Activated CD8-positive, alpha-beta T cell treated with anti-CD3 and anti-CD28 coated beads for 36 hours (primary cell): ENCODE data around the gene ECPAS. TPM values are rescaled to one million over a fixed set of nuclear protein-coding genes. Genes with fewer than 3 reads are reported as not detected.

Experiments
- ATAC-seq: fragments of 200-7000 bp; cut with Tn5 transposase; one replicate; pipeline ENCODE4 v1.10.0; 2021; ENCODE audit warnings: mild to moderate bottlenecking, moderate library complexity
- CTCF ChIA-PET: fragments of 350-600 bp; sonication (Branson Sonifier 250); formaldehyde crosslinking; loops from one replicate; lab custom pipeline; 2021; ENCODE audit warnings: antibody characterized with exemption; lab: Charles Lee
- POLR2A ChIA-PET: fragments of 350-600 bp; sonication (Branson Sonifier 250); formaldehyde crosslinking; loops from one replicate; lab custom pipeline; 2021; ENCODE audit warnings: antibody characterized with exemption; lab: Charles Lee
- DNase-seq: peaks from one replicate; pipeline ENCODE4 v3.0.0-alpha.2; 2020
- H3K27ac Mint-ChIP-seq: one replicate; pipeline ENCODE4 v1.8.0; 2021; ENCODE audit warnings: mild to moderate bottlenecking, mixed read lengths
- H3K27me3 Mint-ChIP-seq: one replicate; pipeline ENCODE4 v1.8.0; 2021; ENCODE audit warnings: mixed read lengths
- H3K36me3 Mint-ChIP-seq: one replicate; pipeline ENCODE4 v1.8.0; 2021; ENCODE audit warnings: low read depth, mixed read lengths
- H3K4me1 Mint-ChIP-seq: one replicate; pipeline ENCODE4 v1.8.0; 2021; ENCODE audit warnings: low read depth, mixed read lengths
- H3K4me3 Mint-ChIP-seq: one replicate; pipeline ENCODE4 v1.8.0; 2021; ENCODE audit warnings: mild to moderate bottlenecking, moderate library complexity, mixed read lengths
- H3K9me3 Mint-ChIP-seq: one replicate; pipeline ENCODE4 v1.8.0; 2021; ENCODE audit warnings: mixed read lengths
- CTCF ChIP-seq: fragments of 200-600 bp; IDR thresholded peaks from one replicate; pipeline ENCODE4 v1.8.0; 2022; ENCODE audit warnings: antibody characterized with exemption, mild to moderate bottlenecking
- intact Hi-C: fragments of 100-400 bp; cut with micrococcal nuclease; formaldehyde crosslinking; loops from one replicate; pipeline ENCODE4 v1.10.0; 2022
- total RNA-seq, 2 experiments: library from RNA; stranded (reverse); gene quantifications; one replicate each; pipeline ENCODE4 v1.2.3, GENCODE V29; 2021

ECPAS gene
- total RNA-seq, 2 experiments from 2014 or later = 71.6 to 79.6 TPM

- TF ChIP-seq CTCF = no peak
- intact Hi-C loops = no loop called here
- ChIA-PET CTCF (no interaction called here), POLR2A (no interaction called here)
- ATAC-seq (no peak), DNase-seq (no peak)
- Mint-ChIP-seq H3K4me3 (no peak overlapping the region), H3K27ac (no peak overlapping the region), H3K27me3 (no peaks in the 10 kb centered on the region), H3K9me3 (no peaks in the 10 kb centered on the region), H3K4me1 (no peaks in the 10 kb centered on the region), H3K36me3 (peaks cover 44% of the 10 kb centered on the region)
Measured at GRCh38 chr9:111381006-111381405, 103.2 kb downstream of the ECPAS start.

- ChIA-PET POLR2A (no interaction called here), CTCF (no interaction called here)
- no peak overlapping the region for H3K27ac Mint-ChIP-seq
- DNase-seq (no peak), ATAC-seq (no peak)
- no peaks in the 10 kb centered on the region for H3K27me3 Mint-ChIP-seq
- H3K4me3 Mint-ChIP-seq = no peak overlapping the region
- peaks cover 57% of the 10 kb centered on the region for H3K36me3 Mint-ChIP-seq
- intact Hi-C loops = no loop called here
- TF ChIP-seq CTCF = no peak
- H3K4me1 Mint-ChIP-seq = no peaks in the 10 kb centered on the region
- no peaks in the 10 kb centered on the region for H3K9me3 Mint-ChIP-seq
Measured at GRCh38 chr9:111375817-111376564, 108.2 kb downstream of the ECPAS start.

GRCh38 chr9:111375062-111375461, 109.1 kb downstream of the ECPAS start:
- Mint-ChIP-seq H3K27ac (no peak overlapping the region), H3K36me3 (peaks cover 59% of the 10 kb centered on the region), H3K4me1 (no peaks in the 10 kb centered on the region), H3K27me3 (no peaks in the 10 kb centered on the region), H3K9me3 (no peaks in the 10 kb centered on the region), H3K4me3 (no peak overlapping the region)
- ATAC-seq (no peak), DNase-seq (no peak)
- ChIA-PET CTCF (no interaction called here), POLR2A (no interaction called here)
- intact Hi-C loops = no loop called here
- TF ChIP-seq CTCF = no peak

- intact Hi-C loops = no loop called here
- H3K27ac Mint-ChIP-seq = no peak overlapping the region
- no peaks in the 10 kb centered on the region for H3K4me1 Mint-ChIP-seq
- TF ChIP-seq CTCF = no peak
- ATAC-seq (no peak), DNase-seq (no peak)
- H3K27me3 Mint-ChIP-seq = no peaks in the 10 kb centered on the region
- ChIA-PET CTCF (no interaction called here), POLR2A (no interaction called here)
- H3K4me3 Mint-ChIP-seq = no peak overlapping the region
- H3K36me3 Mint-ChIP-seq = peaks cover 61% of the 10 kb centered on the region
- H3K9me3 Mint-ChIP-seq = no peaks in the 10 kb centered on the region
Measured at GRCh38 chr9:111372297-111372696, 111.9 kb downstream of the ECPAS start.

- intact Hi-C loops = no loop called here
- CTCF ChIA-PET = no interaction called here
- TF ChIP-seq CTCF = no peak
- no peak overlapping the region for H3K27ac Mint-ChIP-seq
- POLR2A ChIA-PET = no interaction called here
- H3K4me3 Mint-ChIP-seq = no peak overlapping the region
- no peaks in the 10 kb centered on the region for H3K4me1 Mint-ChIP-seq
- H3K36me3 Mint-ChIP-seq = peaks cover 69% of the 10 kb centered on the region
- H3K27me3 Mint-ChIP-seq = no peaks in the 10 kb centered on the region
- H3K9me3 Mint-ChIP-seq = no peaks in the 10 kb centered on the region
- DNase-seq = no peak
- no peak for ATAC-seq
Measured at GRCh38 chr9:111366978-111367377, 117.2 kb downstream of the ECPAS start.
